ENCODE measurements around the gene MYCL. TPM values are rescaled to one million over a fixed set of nuclear protein-coding genes. Genes with fewer than 3 reads are reported as not detected.

MYCL gene, protein sequence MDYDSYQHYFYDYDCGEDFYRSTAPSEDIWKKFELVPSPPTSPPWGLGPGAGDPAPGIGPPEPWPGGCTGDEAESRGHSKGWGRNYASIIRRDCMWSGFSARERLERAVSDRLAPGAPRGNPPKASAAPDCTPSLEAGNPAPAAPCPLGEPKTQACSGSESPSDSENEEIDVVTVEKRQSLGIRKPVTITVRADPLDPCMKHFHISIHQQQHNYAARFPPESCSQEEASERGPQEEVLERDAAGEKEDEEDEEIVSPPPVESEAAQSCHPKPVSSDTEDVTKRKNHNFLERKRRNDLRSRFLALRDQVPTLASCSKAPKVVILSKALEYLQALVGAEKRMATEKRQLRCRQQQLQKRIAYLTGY
- total RNA-seq = 11.5 TPM

GRCh38 chr1:39901714-39902459 is at the start of gene MYCL:
Gene MYCL (minus strand): TSS chr1:39901917. CDS start chr1:39901434, 483 bp downstream.

Other genes starting within 250 kb of the MYCL start
- gene NT5C1A, start 229.8 kb downstream of the MYCL start, total RNA-seq = 2.8 TPM
- gene HPCAL4, start 210.5 kb downstream of the MYCL start, total RNA-seq = 5.7 TPM
- gene PPIE, start 163.0 kb downstream of the MYCL start, total RNA-seq = 33.5 TPM
- gene OXCT2, start 130.6 kb downstream of the MYCL start, total RNA-seq = 0.66 TPM
- 6.8 TPM for gene BMP8B, start 113.1 kb downstream of the MYCL start, total RNA-seq
- gene TRIT1, start 18.4 kb downstream of the MYCL start, total RNA-seq = 39.6 TPM
- gene MFSD2A, start 53.2 kb upstream of the MYCL start, total RNA-seq = 3.1 TPM
- gene CAP1, start 138.8 kb upstream of the MYCL start, total RNA-seq = 142 TPM
- 72.4 TPM for gene PPT1, start 195.3 kb upstream of the MYCL start, total RNA-seq

Data from camera-type eye (tissue), 1 donor.